NCI-H2227 (cell line): ENCODE results near the gene BEAN1.
A peak's percentile ranks its signal among the peaks of the same experiment; 100 is the strongest.
"Not testable (repeated sequence)": the region's sequence is repeated elsewhere in the genome, so short reads cannot be mapped to it uniquely, and the experiment has no call there.

Experiments
- DNase-seq: peaks from one replicate; lab custom pipeline; 2025; ENCODE audit not compliant: unreplicated experiment; lab: John Stamatoyannopoulos, UW

BEAN1 gene

GRCh38 chr16:66440271-66440802 lies 13.2 kb downstream of the BEAN1 start:
- DNase-seq, result no peak

GRCh38 chr16:66440970-66441369 lies 13.9 kb downstream of the BEAN1 start:
- DNase-seq, result no peak

GRCh38 chr16:66441586-66442375 lies 14.7 kb downstream of the BEAN1 start:
- no peak for DNase-seq

DNA sequence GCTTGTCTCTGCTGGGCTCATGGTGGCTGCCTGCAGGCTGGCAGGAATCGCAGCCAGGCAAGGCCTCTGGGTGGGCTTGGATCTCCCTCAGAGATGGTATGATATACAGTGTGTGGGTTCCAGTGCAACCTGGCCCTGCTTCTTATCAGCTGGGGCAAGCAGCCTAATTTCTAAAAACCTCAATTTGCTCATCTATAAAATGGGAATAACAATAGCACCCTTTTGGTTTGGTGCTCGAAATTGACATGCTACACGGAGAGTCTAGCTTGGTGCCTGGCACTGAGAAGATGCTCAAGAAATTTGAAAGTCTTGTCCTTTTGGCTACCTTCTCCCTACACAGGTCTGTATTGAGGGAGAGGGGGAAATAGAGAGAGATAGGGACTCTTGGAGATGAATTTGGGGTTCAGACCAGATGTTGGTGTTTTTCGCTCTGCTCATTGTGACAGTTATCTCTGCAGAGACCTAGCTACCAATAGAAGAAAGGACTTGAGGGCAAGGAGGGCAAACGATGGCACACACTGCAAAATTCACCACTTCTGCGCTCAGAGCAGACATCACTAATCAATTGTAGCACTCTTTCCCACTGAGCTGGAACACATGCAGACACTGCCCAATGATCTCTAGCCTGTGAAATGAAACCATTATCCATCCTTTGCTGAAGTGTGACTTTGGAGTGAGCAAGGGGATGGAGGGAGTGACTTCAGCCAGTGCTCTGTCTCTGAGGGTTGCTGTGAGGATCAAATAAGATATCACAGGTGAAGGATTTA lies 15.6 kb downstream of the BEAN1 start:
- no peak for DNase-seq

DNA sequence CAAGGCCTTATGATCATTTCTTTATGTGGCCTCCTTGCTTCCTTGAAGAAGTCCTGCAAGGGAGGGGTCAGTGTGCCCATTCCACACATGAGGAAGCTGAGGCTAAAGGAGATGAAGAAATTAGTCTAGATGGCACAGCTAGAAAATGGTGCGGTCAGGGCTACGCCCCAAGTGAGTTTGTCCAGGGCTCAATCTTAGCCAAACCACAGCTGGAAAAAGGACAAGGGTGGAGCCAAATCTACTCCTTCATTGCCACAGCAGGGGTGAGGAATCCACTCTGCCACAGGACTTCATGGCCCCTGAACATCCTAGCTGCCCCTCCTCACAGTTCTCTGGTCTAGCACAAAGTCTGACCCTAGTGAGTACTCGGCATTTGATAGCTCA lies 16.2 kb downstream of the BEAN1 start:
- DNase-seq, result no peak

GRCh38 chr16:66444049-66444481 lies 17.0 kb downstream of the BEAN1 start:
- DNase-seq, result no peak

DNA sequence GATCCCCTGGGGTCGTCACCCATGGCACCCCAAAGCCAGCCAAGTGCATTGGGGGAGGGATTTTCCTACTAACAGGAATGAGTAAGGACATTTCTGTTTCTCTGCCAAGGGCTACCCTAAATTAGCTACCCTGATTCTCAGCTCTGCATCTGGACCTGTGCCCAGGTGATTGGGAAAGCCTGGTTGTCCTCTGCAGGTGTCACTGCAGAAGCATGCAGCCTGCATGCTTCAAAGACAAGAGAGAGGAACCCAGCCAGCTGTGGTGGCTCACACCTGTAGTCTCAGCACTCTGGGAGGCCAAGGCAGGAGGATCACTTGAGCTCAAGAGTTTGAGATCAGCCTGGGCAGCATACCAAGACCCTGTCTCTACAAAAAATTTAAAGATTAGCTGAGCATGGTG lies 19.6 kb downstream of the BEAN1 start:
- DNase-seq, result no peak

DNA sequence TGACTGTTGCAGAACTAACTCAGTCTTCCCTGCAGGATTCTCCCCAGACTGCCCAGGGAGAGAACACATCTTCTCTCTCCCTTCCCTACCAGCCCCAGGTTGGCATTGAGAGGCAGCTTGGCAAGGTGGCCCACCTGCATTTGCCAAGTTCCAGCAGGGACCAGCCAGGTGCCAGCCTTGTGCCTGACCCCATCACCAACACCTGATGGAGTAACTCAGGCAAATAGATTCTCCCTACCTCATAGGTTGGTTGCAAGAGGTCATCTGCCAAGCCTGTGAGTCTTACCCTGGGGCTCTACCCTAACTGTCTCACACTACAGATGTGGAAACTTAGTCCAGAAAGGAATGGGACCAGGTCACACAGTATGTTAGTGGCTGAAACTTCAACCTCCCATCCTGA lies 20.4 kb downstream of the BEAN1 start:
- no peak for DNase-seq

DNA sequence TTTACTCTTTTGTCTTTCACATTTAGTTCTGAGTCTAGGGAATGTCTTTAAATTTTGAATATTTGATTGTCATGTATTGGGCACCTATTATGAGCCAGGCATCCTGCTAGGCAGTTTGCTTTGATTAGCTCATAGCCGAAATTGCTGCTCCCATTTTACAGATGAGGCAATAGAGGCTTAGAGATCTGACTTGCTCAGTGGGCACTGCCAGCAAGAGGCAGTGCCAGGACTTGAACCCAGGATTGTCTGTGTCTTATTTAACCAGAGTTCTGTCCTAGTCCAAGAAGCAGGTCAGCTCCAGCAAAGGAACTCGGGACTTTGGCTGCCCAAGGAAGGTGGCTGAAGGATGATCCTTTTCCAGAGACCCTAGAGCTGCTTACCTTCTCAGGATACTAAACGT lies 24.5 kb downstream of the BEAN1 start:
- no peak for DNase-seq

- DNase-seq, result not testable (repeated sequence)
Observed at GRCh38 chr16:66453230-66453629, 26.1 kb downstream of the BEAN1 start.

- DNase-seq, result no peak
Observed at GRCh38 chr16:66454751-66455150, 27.7 kb downstream of the BEAN1 start.

- no peak for DNase-seq
Observed at GRCh38 chr16:66455970-66456369, 28.9 kb downstream of the BEAN1 start.

GRCh38 chr16:66457888-66458287 lies 30.8 kb downstream of the BEAN1 start:
- no peak for DNase-seq

GRCh38 chr16:66458292-66458691 lies 31.2 kb downstream of the BEAN1 start:
- DNase-seq, result no peak

DNA sequence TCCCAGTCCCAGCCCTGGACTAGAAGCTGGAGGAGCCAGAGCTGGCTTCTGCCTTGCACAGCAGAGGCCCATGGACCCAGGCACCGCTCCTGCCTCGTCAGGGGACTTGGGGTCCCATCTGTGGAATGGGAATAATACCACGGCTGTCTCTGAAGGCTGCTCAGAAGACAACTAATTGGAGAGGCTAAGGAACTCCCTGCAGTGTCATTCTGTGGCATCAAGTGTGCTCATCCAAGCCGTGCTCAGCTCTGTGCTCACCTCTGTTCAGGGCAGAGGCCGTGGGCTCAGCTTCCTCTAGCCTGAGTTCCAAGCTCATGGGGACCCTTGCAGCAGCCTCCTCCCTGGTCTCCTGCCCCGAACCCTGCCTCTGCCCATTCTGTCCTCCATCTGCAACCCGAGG lies 31.8 kb downstream of the BEAN1 start:
- no peak for DNase-seq

- peak; percentile 6 for DNase-seq
Observed at GRCh38 chr16:66459878-66460277, 32.8 kb downstream of the BEAN1 start.

GRCh38 chr16:66460703-66461102 lies 33.6 kb downstream of the BEAN1 start:
- DNase-seq, result no peak

- no peak for DNase-seq
Observed at GRCh38 chr16:66462912-66463311, 35.8 kb downstream of the BEAN1 start.

DNA sequence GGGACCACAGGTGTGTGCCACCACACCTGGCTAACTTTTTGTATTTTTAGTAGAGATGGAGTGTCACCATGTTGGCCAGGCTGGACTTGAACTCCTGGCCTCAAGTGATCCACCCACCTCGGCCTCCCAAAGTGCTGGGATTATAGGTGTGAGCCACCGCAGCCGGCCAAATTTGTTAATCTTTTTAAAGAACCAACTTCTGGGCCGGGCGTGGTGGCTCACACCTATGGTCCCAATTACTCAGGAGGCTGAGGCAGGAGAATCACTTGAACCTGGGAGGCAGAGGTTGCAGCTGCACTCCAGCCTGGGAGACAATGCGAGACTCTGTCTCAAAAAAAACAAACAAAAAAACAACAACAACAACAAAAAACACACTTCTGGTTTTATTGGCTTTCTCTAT lies 38.9 kb downstream of the BEAN1 start:
- DNase-seq, result not testable (repeated sequence)

DNA sequence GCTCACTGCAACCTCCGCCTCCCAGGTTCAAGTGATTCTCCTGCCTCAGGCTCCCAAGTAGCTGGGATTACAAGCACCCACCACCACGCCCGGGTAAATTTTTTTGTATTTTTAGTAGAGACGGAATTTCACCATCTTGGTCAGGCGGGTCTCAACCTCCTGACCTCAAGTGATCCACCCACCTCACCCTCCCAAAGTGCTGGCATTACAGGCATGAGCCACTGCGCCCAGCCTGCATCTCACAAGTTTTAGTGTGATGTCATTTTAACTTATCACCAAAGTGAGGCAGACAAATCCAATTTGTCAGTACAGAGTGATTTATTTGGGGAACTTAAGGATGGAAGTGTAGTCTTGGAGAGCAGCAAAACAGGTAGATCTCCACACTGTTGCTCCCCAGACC lies 39.5 kb downstream of the BEAN1 start:
- DNase-seq, result not testable (repeated sequence)

- DNase-seq, result no peak
Observed at GRCh38 chr16:66467611-66468010, 40.5 kb downstream of the BEAN1 start.

GRCh38 chr16:66468321-66468965 lies 41.3 kb downstream of the BEAN1 start:
- DNase-seq, result no peak
